Kidney tubule cell (primary cell): ENCODE measurements around the gene ZFPM1.
A peak's percentile ranks its signal among the peaks of the same experiment; 100 is the strongest.
"Not testable (repeated sequence)": the region's sequence is repeated elsewhere in the genome, so short reads cannot be mapped to it uniquely, and the experiment has no call there.

ENCODE experiments used
- DNase-seq: peaks from one replicate; pipeline ENCODE4 v3.0.0-alpha.2; 2018; ENCODE audit warnings: low spot score

ZFPM1 gene

DNA sequence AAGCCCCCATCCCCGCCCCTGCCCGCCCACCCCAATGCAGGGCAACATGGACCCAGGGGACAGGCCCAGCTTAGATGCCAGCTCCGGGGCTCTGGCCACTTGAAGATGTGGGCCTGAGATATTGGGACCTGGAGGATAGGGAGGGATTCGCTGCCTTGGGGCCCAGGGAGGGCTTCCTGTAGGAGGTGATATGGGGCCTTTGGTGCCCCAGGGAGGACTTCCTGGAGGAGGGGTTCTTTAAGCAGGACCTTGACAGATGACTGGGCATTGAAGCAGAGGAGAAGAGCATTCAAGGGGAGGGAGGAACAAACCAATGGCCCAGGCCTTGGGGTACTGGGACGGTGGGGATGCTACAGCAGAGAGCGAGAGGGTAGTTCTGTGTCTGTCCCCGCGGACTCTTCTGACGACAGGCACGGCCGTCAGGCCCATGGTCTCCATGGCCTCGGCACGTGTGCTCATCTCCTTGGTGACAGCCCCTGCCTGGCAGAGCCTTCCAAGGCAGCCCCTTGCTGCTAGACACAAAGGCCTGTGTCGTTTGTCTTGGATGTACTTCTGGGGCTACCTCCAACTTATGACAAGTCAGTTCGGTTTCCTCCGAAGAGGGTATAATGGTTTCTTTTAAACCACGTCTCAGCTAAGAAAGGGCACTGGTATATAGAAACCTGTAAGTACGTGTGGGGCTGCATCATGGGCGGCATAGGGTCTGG lies 61.6 kb downstream of the ZFPM1 start:
- no peak for DNase-seq

DNA sequence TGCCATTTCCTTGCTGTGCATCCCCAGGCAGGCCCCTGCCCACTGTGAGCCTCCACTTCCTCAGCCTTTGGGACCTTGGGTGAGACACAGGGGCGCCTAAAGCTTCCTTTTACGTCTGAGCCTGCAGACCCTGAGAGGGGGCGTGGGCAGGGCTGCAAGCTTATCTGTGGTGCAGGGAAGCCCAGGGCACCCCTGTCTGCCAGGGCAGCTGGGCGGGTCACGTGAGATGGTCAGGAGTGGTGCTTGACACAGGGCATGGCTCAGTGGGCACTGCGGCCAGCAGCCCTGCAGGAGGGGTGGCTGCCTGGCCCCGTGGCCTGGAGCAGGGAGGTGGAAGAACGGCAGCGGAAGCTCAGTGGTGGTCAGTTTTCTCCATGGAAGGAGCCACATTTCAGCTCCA lies 62.3 kb downstream of the ZFPM1 start:
- DNase-seq = no peak

DNA sequence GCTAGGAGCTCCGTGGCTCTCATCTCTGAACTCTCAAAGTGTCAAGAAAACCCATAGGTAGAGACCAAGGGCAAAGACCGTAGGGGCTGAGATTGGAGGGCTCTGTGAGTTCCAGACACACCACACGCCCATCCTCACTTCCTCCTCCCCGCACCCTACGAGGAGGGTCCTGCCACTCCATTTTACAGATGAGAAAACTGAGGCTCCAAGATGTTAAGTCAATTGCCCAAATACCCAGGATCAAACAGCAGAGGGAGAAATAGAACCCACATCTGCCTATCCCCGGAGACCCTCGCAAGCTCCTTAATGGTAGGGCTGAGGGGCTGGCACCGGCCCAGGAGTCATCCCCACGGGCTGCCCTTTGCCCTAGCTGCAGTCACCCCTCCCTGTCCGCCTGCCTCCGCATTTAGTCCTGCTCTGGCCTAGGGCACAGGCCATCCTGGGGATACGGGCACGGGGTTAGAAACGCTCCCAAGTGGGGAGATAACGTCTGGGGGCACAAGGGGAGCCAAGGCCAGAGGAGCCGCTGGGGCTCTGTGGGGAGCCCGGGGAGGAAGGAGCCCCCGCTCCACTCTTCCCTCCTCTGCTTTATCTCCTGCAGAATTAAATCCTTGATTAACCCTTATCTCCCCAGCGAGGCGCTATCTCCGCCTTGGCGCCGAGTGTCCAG lies 63.0 kb downstream of the ZFPM1 start:
- no peak for DNase-seq

GRCh38 chr16:88516601-88517061 lies 63.6 kb downstream of the ZFPM1 start:
- no peak for DNase-seq

GRCh38 chr16:88517208-88517774 lies 64.2 kb downstream of the ZFPM1 start:
- not testable (repeated sequence) for DNase-seq

- DNase-seq = not testable (repeated sequence)
These were observed 65.5 kb downstream of the ZFPM1 start for GRCh38 chr16:88518411-88519111.

- no peak for DNase-seq
These were observed 66.2 kb downstream of the ZFPM1 start for GRCh38 chr16:88519240-88519639.

DNA sequence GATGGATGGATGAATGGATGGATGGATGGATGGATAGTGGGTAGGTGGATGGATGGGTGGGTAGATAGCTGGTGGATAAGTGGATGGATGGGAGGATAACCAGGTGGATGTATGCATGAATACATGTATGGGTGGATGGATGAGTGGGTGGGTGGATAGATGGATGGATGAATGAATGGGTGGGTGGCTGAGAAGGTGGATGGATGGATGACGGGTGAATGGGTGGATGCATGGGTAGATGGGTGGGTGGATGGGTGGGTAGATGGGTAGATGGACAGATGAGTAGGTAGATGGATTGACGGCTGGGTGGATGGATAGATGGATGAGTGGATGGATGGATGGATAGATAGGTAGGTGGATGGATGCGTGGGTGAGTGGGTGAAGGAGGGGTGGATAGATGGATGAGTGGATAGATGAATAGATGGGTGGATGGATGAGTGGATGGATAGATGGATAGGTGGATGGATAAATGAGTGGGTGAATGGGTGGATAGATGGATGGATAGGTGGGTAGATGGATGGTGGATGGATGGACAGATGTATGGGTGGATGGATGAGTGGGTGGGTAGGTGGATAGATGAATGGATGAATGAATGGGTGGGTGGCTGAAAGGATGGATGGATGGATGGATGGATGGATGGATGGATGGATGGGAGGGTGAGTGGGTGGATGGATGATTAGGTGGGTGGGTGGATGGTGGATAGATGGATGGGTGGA lies 67.0 kb downstream of the ZFPM1 start:
- DNase-seq = no peak

DNA sequence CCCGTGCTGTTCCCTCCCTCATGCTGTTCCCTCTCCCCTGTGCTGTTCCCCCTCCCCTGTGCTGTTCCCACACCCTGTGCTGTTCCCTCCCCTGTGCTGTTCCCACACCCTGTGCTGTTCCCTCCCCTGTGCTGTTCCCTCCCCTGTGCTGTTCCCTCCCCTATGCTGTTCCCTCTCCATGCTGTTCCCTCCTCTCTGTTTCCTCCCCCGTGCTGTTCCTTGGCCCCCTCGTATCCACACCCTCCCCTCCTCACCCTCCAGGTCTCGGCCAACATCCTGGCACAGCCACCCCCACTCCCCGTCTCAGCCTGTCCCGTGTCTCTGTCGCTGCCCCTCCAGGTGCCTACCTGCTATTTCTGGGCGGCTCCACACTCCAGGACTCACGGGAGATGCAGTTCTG lies 68.6 kb downstream of the ZFPM1 start:
- DNase-seq = no peak

DNA sequence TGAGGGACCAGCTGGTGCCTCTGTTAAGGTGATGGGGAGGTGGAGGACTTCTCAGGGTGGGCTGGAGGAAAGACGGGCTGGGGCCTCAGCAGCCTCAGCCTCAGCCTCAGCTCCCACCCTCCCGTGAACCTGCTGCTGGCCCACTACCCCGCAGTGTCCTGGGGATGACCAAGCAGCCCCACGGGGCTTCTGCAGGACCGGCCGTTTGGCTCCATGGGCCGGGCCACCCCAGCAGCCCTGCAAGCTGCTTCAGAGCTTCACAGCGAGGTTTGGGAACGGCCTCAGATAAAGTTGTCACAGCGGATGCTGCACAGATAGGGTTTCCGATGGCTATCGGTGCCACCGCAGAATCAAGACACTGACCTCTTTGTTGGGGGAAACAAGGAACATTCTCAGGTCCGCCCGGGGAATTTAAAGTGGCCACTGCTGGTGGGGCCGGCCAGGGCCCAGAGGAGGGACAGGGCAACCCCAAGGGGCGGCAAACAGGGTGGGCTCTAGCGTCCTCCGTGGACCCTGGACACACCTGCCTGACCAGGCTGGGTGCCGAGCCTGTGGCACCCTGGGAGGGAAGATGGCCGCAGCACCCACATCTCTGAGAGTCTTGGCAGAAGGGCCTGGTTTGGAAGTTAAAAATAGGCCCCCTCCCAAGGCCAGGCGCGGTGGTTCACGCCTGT lies 69.3 kb downstream of the ZFPM1 start:
- DNase-seq = no peak

GRCh38 chr16:88523309-88524161 lies 70.5 kb downstream of the ZFPM1 start:
- DNase-seq = no peak

DNA sequence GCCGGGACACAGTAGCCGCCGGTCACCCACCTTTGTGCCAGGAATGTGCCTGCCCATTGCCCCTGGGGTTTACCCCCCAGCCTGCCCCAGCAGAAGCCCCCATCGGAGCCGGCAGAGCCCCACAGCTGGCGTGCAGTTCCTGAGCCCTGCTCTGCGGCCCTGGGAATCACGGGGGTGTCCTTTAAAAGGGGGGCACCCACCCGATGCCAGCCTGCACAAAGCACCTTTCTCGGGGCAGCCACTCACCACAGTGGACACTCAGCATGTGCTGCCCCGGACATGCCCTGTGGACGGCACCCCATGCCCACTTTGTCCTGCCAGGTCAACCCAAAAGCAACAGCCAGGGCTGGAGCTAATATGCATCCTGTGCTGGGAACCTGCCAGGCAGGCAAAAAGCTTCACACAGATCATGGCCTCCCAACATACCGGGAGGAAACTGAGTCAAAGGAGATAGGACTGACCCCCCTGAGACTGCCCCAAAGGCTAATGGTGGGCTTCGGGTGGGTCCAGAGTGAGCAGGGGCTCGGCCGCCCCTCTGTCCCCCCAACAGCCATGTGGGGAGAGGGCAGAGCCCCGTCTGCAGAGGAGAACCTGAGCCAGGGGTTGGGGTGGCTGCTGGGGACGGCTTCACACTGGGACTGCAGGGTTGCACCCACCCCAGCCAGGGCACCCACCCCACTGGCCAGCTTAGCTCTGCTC lies 71.3 kb downstream of the ZFPM1 start:
- no peak for DNase-seq

DNA sequence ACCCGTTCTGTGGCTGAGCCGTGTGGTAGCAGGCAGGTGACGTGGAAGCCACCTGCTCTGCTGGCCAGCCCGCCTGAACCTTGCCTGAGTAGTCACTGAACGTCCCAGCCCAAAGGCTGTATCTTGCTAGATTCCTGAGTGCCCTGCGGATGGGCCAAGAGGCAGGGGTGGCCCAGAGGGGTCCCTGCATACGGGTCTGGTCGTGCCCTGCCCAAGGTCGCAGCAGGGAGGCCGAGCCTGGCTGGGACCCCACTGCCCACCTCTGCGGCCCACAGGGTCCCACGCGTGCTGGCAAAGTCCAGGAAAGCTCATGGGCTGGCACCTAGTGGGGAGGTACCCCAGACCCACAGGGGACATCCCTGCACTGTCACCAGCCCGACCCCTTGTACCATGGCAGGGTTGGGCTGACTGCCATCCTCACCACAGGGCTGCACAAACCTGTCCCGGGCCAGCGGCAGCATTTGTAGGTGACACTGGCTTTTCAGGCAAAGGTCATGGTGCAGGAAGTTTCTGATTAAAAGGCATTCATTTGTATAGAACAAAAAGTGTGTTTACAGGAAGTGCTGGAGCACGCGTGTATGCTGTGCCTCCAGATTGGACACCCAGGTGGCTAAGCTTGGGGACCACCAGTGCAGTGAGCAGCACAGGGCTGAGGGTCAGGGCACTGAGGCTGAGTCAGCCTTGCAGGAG lies 72.0 kb downstream of the ZFPM1 start:
- DNase-seq = no peak

DNA sequence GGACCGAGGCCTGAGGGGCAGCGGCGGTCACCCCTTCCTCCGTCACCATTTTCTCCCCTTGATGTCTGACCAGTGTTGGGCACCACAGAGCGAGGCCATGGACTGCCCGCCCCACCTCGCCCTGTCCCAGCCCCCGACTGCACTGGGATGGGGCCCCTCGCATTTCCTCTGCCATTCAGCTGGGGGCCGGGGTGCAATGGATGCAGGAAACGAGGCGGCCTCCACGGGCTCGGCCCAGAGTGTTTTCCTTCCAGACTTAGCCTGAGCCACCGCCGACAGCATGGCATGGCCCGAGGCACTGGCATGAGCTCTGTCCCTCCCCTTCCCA lies 72.5 kb downstream of the ZFPM1 start:
- no peak for DNase-seq

GRCh38 chr16:88526008-88526905 lies 73.2 kb downstream of the ZFPM1 start:
- DNase-seq = no peak

GRCh38 chr16:88526906-88527185 lies 73.8 kb downstream of the ZFPM1 start:
- DNase-seq = no peak

GRCh38 chr16:88527186-88527936 lies 74.3 kb downstream of the ZFPM1 start:
- DNase-seq = peak; percentile 69
